HepG2 (cell line): Measurements from ENCODE around the gene MTOR. TPM values are rescaled to one million over a fixed set of nuclear protein-coding genes. Genes with fewer than 3 reads are reported as not detected.

Experiments
- ARID4A ChIP-seq: sonication (generic); formaldehyde crosslinking; IDR thresholded peaks from 2 replicates; pipeline ENCODE4 v1.5.0; 2020; ENCODE audit warnings: mild to moderate bottlenecking, missing genetic modification reagents, borderline replicate concordance
- FOXJ3 ChIP-seq: sonication (generic); formaldehyde crosslinking; IDR thresholded peaks from 2 replicates; pipeline ENCODE4 v1.4.0; 2020; ENCODE audit warnings: missing genetic modification reagents, mild to moderate bottlenecking, borderline replicate concordance
- HBP1 ChIP-seq: IDR thresholded peaks from 2 replicates; pipeline ENCODE4 v1.6.1; 2016; ENCODE audit warnings: low read depth, control low read depth
- HES4 ChIP-seq: sonication (generic); formaldehyde crosslinking; IDR thresholded peaks from 2 replicates; pipeline ENCODE4 v1.9.0; 2021; ENCODE audit warnings: mild to moderate bottlenecking, missing genetic modification reagents, borderline replicate concordance
- HIVEP1 ChIP-seq: sonication (generic); formaldehyde crosslinking; IDR thresholded peaks from 2 replicates; pipeline ENCODE4 v1.4.0; 2020; ENCODE audit warnings: mild to moderate bottlenecking, missing genetic modification reagents
- JARID2 ChIP-seq: sonication (generic); formaldehyde crosslinking; IDR thresholded peaks from 2 replicates; pipeline ENCODE4 v1.8.1; 2023; ENCODE audit warnings: missing genetic modification reagents, inconsistent platforms; ENCODE audit not compliant: insufficient replicate concordance
- MXD4 ChIP-seq: IDR thresholded peaks from 2 replicates; pipeline ENCODE4 v1.6.1; 2016; ENCODE audit warnings: mild to moderate bottlenecking, missing biosample characterization, missing genetic modification reagents
- NFAT5 ChIP-seq: sonication (generic); formaldehyde crosslinking; IDR thresholded peaks from 2 replicates; pipeline ENCODE4 v1.4.0; 2020; ENCODE audit warnings: missing genetic modification reagents
- NFE2L2 ChIP-seq: fragments of 150-350 bp; IDR thresholded peaks from 2 replicates; pipeline ENCODE4 v1.6.1; 2014; ENCODE audit warnings: low read length
- NRL ChIP-seq: sonication (generic); formaldehyde crosslinking; IDR thresholded peaks from 2 replicates; pipeline ENCODE4 v1.5.0; 2020; ENCODE audit warnings: missing genetic modification reagents, mild to moderate bottlenecking, moderate library complexity, borderline replicate concordance
- SMC3 ChIP-seq: IDR thresholded peaks from 2 replicates; pipeline ENCODE4 v1.6.1; 2011; ENCODE audit warnings: low read length, improper control_type of control experiment
- UBTF ChIP-seq: sonication (generic); formaldehyde crosslinking; IDR thresholded peaks from 2 replicates; pipeline ENCODE4 v1.4.0; 2020; ENCODE audit warnings: mild to moderate bottlenecking, missing genetic modification reagents
- ZNF263 ChIP-seq: sonication (generic); formaldehyde crosslinking; IDR thresholded peaks from 2 replicates; pipeline ENCODE4 v1.4.0; 2020; ENCODE audit warnings: missing genetic modification reagents
- polyA plus RNA-seq, 8 experiments: library from polyadenylated mRNA; depleted of rRNA in 3 of 8; stranded (reverse) in 7 of 8; unstranded in 1 of 8; fragments of >200 nt; fragmentation: Illumina TruSeq in 4 of 8; extraction: Trizol in 4 of 8; gene quantifications; 2 replicates each; pipeline versions ENCODE4 v1.2.1 to v1.2.3, GENCODE V29; 2011 to 2016; ENCODE audit warnings: low read depth in 4 of 8, missing spikeins in 1 of 8, mixed read lengths in 1 of 8; ENCODE audit not compliant: insufficient read depth in 1 of 8
- total RNA-seq, 5 experiments: library from RNA; depleted of rRNA; stranded (reverse); fragments of >200 nt; fragmentation: Illumina TruSeq; extraction: Trizol; gene quantifications; 2 replicates each; pipeline ENCODE4 v1.2.3, GENCODE V29; 2016; ENCODE audit warnings: low read depth in 1 of 5

Gene MTOR
- total and polyA plus RNA-seq, 2 of the 13 experiments (the other 11 are each of a cell fraction or from before 2014, with no cell fraction given): 24.6 to 34.6 TPM

- TF ChIP-seq NFAT5 (CRISPR knock-in tag): no peak
- 0 out of 2 replicates have a peak, but pooled peaks have one; percentile 17 for TF ChIP-seq FOXJ3 (CRISPR knock-in tag)
- no peak for TF ChIP-seq SMC3
- TF ChIP-seq ARID4A: peak; percentile 83; the same call in 1 of the 2 replicates
- 0 out of 2 replicates have a peak, but pooled peaks have one; percentile 4 for TF ChIP-seq NRL (CRISPR knock-in tag)
- 0 out of 2 replicates have a peak, but pooled peaks have one; percentile 68 for TF ChIP-seq HES4 (CRISPR knock-in tag)
- peak; percentile 64 for TF ChIP-seq UBTF (CRISPR knock-in tag)
- peak; percentile 16; the same call in 1 of the 2 replicates for TF ChIP-seq MXD4 (CRISPR knock-in tag)
- TF ChIP-seq HBP1: 0 out of 2 replicates have a peak, but pooled peaks have one; percentile 7
- TF ChIP-seq HIVEP1: 0 out of 2 replicates have a peak, but pooled peaks have one; percentile 54
- TF ChIP-seq JARID2 (CRISPR knock-in tag): no peak
- TF ChIP-seq ZNF263 (CRISPR knock-in tag): no peak
- no peak for TF ChIP-seq NFE2L2
Observed at GRCh38 chr1:11273595-11274234, 11.4 kb upstream of the MTOR start (continued).
